Measurements from ENCODE around the gene RREB1.

RREB1 gene

DNA sequence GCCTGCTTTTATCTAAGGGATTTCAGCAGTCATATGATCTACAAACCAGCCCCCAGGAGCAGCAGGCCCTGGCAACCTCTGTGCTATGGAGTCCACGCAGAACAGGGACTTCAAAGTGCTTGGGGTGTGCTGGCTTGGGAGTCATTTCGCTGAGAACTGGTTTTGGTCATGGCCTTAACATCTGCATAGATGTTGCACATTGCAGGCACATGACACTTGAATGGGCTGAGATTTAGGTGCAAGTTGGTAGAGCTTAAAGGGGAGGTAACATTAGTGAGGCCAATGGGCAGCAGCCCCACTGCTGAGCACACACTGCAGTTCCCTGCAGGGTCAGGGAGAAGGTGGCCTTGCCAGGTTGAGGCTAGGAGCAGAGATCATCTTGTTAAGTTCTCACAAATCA lies 43.6 kb downstream of the RREB1 start:
- H3K9me3 ChIP-seq: no peaks in the 10 kb centered on the region
- no peaks in the 10 kb centered on the region for H3K27me3 ChIP-seq
- no peak overlapping the region for H3K4me3 ChIP-seq (ENCODE audit: low read depth, low read length)
- no peaks in the 10 kb centered on the region for H3K36me3 ChIP-seq
- no peaks in the 10 kb centered on the region for H3K4me1 ChIP-seq
- TF ChIP-seq, protein P1, sequence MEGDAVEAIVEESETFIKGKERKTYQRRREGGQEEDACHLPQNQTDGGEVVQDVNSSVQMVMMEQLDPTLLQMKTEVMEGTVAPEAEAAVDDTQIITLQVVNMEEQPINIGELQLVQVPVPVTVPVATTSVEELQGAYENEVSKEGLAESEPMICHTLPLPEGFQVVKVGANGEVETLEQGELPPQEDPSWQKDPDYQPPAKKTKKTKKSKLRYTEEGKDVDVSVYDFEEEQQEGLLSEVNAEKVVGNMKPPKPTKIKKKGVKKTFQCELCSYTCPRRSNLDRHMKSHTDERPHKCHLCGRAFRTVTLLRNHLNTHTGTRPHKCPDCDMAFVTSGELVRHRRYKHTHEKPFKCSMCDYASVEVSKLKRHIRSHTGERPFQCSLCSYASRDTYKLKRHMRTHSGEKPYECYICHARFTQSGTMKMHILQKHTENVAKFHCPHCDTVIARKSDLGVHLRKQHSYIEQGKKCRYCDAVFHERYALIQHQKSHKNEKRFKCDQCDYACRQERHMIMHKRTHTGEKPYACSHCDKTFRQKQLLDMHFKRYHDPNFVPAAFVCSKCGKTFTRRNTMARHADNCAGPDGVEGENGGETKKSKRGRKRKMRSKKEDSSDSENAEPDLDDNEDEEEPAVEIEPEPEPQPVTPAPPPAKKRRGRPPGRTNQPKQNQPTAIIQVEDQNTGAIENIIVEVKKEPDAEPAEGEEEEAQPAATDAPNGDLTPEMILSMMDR (IDR thresholded peaks at IDR 0.05; ENCODE audit: low read depth, low read length): no peak
- no peak for DNase-seq

DNA sequence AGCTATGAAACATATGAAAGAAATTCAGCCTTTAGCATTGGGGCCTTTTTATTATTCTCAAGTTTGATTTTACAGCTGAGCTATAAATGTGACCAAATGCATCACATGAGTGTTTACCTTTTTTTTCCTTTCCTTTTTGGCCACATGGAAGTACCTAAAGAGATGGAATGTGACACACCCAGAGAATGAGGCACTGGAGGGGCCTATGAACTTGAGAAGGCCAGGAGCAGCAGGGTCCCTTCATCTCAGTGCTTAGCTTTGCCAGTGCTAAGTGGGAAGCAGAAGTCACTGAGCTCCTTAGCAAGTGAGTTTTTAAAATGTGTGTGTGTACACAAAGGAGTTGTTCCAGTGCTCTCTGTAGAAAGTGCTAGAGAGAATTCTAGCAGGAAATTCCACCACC lies 44.7 kb downstream of the RREB1 start:
- H3K27me3 ChIP-seq: no peaks in the 10 kb centered on the region
- no peak for DNase-seq
- H3K4me1 ChIP-seq: no peaks in the 10 kb centered on the region
- no peak overlapping the region for H3K4me3 ChIP-seq (ENCODE audit: low read depth, low read length)
- TF ChIP-seq, protein P1 (IDR thresholded peaks at IDR 0.05; ENCODE audit: low read depth, low read length): no peak
- no peaks in the 10 kb centered on the region for H3K9me3 ChIP-seq
- no peaks in the 10 kb centered on the region for H3K36me3 ChIP-seq

DNA sequence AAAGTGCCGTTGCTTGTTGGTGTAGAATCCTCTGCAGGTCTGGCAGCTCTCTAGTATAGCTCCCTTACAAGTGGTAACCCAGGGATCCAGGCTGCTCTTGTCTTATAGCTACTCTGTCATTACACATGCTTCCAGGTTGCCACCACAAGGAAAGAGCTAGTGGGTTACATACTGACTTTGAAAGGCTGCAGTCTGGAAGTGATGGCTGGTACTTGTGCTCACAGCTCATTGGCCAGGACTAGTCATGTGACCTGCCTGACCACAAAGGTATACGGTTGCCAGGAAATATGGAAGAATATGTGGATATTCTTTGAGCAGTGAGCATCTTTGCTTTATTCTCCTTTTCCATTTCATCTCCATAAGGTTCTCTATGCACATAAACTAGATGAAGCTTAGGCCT lies 46.0 kb downstream of the RREB1 start:
- H3K4me1 ChIP-seq: no peaks in the 10 kb centered on the region
- no peaks in the 10 kb centered on the region for H3K9me3 ChIP-seq
- H3K36me3 ChIP-seq: no peaks in the 10 kb centered on the region
- no peak overlapping the region for H3K4me3 ChIP-seq (ENCODE audit: low read depth, low read length)
- DNase-seq: no peak
- TF ChIP-seq, protein P1 (IDR thresholded peaks at IDR 0.05; ENCODE audit: low read depth, low read length): no peak
- H3K27me3 ChIP-seq: no peaks in the 10 kb centered on the region

DNA sequence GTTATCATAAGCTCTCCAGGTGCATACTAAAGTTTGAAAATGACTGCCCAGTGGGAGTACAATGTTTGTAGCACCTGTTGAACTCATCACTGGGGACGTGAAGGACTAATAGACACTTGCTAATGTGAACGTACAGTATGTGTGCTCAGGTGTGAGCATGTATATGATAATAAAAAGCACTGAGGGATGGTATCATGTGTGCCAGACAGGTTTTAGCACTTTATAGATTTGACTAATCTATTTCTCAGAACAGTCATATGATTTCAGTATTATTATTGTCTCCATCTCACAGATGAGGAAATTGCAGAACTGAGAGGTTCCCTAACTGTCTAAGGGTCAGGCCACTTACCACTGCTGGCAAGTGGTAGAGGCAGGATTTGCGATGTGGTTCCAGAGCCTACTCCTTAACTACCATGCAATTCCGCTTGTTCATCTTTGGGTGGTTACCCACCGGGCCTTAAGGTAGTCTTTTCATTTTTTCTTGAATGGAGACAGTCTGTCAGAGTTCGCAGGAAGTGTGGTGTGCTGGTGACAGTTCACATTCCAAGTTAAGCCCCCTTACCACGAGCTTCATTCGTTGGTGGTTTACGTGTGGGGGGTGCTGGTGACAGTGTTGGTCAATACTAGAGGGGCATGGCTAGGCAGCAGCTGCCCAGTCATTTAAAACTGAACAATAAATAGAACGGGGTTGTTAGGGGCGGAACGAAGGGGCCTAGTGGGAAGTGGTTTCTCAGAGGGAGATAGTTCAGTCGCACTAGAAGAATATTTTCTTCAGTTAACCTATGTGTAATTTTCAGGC lies 46.8 kb downstream of the RREB1 start:
- Histone ChIP-seq H3K4me3 (ENCODE audit: low read depth, low read length) (no peak overlapping the region), H3K27me3 (no peaks in the 10 kb centered on the region), H3K36me3 (no peaks in the 10 kb centered on the region), H3K9me3 (no peaks in the 10 kb centered on the region), H3K4me1 (no peaks in the 10 kb centered on the region)
- DNase-seq: no peak
- TF ChIP-seq, protein P1 (IDR thresholded peaks at IDR 0.05; ENCODE audit: low read depth, low read length): no peak

DNA sequence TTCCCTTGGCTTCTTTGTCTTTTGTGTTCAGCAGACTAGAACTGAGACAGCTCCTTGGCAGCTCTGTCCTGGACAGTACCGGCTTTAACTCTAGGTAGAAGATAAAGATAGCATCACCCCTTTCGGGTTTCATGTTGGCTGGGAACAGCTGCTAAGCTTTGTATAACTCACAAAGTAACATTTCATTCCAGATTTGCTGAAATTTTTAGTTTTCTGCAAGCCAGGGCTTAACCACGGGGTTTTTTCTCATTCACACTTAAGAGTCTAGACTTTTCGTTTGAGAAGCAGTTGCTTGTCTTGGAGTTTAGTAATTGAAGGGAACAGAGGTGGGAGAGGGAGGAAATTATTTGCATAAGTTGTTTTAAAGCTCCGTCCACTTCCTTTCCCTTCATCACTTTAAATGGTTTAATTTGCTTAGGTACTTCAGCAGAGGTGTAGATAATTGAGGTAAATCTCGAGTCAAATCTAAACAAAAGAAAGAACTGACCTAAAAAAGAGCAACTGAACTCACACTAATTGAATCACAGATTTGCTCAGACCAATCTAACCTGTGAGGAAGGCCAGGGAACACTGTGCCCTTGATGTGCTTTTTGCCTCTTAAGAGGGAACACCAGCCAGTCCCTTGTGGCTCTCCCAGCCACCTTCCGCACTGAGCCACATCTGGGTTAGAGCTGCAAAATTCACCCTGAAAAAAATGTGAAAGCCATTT lies 48.3 kb downstream of the RREB1 start:
- Histone ChIP-seq H3K9me3 (no peaks in the 10 kb centered on the region), H3K36me3 (no peaks in the 10 kb centered on the region), H3K4me1 (no peaks in the 10 kb centered on the region), H3K4me3 (ENCODE audit: low read depth, low read length) (no peak overlapping the region), H3K27me3 (no peaks in the 10 kb centered on the region)
- TF ChIP-seq, protein P1 (IDR thresholded peaks at IDR 0.05; ENCODE audit: low read depth, low read length): no peak
- no peak for DNase-seq
